A549 (cell line): ENCODE results near the gene ZFHX3.

ENCODE experiments used
- CBX2 ChIP-seq: fragments of 200-600 bp; sonication (generic); IDR thresholded peaks from 2 replicates; pipeline ENCODE4 v1.6.1; 2016; ENCODE audit warnings: low read depth, mild to moderate bottlenecking, borderline replicate concordance
- CHD2 ChIP-seq: fragments of 150-350 bp; IDR thresholded peaks from 2 replicates; pipeline ENCODE4 v1.6.1; 2014; ENCODE audit warnings: low read length; ENCODE audit not compliant: partially characterized antibody
- HMGXB4 ChIP-seq: fragments of 250-450 bp; sonication (Bioruptor Pico); IDR thresholded peaks from 2 replicates; pipeline ENCODE4 v1.5.0; 2021; ENCODE audit warnings: mild to moderate bottlenecking, moderate library complexity, borderline replicate concordance
- JUN ChIP-seq, 2 experiments: fragments of >200 bp; sonication (Bioruptor Twin); formaldehyde crosslinking; IDR thresholded peaks; 2 replicates in 1 of 2; 3 replicates in 1 of 2; pipeline ENCODE4 v1.6.1; 2016 to 2017
- JUNB ChIP-seq: fragments of >200 bp; sonication (Bioruptor Twin); formaldehyde crosslinking; IDR thresholded peaks from 2 replicates; pipeline ENCODE4 v1.6.1; 2016
- MAZ ChIP-seq: fragments of 150-350 bp; IDR thresholded peaks from 2 replicates; pipeline ENCODE4 v1.6.1; 2014; ENCODE audit warnings: antibody characterized with exemption, low read depth, low read length, borderline replicate concordance
- NR3C1 ChIP-seq: fragments of >200 bp; sonication (Bioruptor Twin); formaldehyde crosslinking; IDR thresholded peaks from 3 replicates; pipeline ENCODE4 v1.6.1; 2017
- POLR2A ChIP-seq: IDR thresholded peaks from 2 replicates; pipeline ENCODE4 v1.6.1; 2012; ENCODE audit warnings: mild to moderate bottlenecking, low read length
- REST ChIP-seq: fragments of 200-600 bp; sonication (generic); IDR thresholded peaks from 2 replicates; pipeline ENCODE4 v1.6.1; 2016; ENCODE audit warnings: antibody characterized with exemption, mild to moderate bottlenecking, moderate library complexity
- TP53 ChIP-seq: fragments of 250-450 bp; sonication (Bioruptor Pico); IDR thresholded peaks from 2 replicates; pipeline ENCODE4 v1.5.0; 2021; ENCODE audit warnings: mild to moderate bottlenecking, moderate library complexity
- ZSCAN20 ChIP-seq: fragments of 250-450 bp; sonication (Bioruptor Pico); IDR thresholded peaks from 2 replicates; pipeline ENCODE4 v1.8.0; 2022; ENCODE audit warnings: mild to moderate bottlenecking, moderate library complexity
- TF ChIP-seq, protein P1 (sequence below): fragments of >200 bp; sonication (Bioruptor Twin); formaldehyde crosslinking; IDR thresholded peaks from 3 replicates; pipeline ENCODE4 v1.5.1; 2016
- TF ChIP-seq, protein P2 (sequence below): fragments of >200 bp; sonication (Bioruptor Twin); formaldehyde crosslinking; IDR thresholded peaks from 3 replicates; pipeline ENCODE4 v1.6.1; 2016
- TF ChIP-seq, protein P3 (sequence below): fragments of >200 bp; sonication (Bioruptor Twin); formaldehyde crosslinking; IDR thresholded peaks from 2 replicates; pipeline ENCODE4 v1.6.1; 2016

- TF ChIP-seq, protein P1, sequence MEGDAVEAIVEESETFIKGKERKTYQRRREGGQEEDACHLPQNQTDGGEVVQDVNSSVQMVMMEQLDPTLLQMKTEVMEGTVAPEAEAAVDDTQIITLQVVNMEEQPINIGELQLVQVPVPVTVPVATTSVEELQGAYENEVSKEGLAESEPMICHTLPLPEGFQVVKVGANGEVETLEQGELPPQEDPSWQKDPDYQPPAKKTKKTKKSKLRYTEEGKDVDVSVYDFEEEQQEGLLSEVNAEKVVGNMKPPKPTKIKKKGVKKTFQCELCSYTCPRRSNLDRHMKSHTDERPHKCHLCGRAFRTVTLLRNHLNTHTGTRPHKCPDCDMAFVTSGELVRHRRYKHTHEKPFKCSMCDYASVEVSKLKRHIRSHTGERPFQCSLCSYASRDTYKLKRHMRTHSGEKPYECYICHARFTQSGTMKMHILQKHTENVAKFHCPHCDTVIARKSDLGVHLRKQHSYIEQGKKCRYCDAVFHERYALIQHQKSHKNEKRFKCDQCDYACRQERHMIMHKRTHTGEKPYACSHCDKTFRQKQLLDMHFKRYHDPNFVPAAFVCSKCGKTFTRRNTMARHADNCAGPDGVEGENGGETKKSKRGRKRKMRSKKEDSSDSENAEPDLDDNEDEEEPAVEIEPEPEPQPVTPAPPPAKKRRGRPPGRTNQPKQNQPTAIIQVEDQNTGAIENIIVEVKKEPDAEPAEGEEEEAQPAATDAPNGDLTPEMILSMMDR = no peak
- TF ChIP-seq POLR2A (no peak), ZSCAN20 (CRISPR knock-in tag) (no peak), TP53 (no peak), CBX2 (no peak), JUN (IDR thresholded peaks at IDR 0.05) (no peak), HMGXB4 (CRISPR knock-in tag) (no peak), REST (no peak), NR3C1 (no peak), CHD2 (no peak), JUNB (no peak), MAZ (no peak)
- TF ChIP-seq, protein P2, sequence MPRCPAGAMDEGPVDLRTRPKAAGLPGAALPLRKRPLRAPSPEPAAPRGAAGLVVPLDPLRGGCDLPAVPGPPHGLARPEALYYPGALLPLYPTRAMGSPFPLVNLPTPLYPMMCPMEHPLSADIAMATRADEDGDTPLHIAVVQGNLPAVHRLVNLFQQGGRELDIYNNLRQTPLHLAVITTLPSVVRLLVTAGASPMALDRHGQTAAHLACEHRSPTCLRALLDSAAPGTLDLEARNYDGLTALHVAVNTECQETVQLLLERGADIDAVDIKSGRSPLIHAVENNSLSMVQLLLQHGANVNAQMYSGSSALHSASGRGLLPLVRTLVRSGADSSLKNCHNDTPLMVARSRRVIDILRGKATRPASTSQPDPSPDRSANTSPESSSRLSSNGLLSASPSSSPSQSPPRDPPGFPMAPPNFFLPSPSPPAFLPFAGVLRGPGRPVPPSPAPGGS = no peak
- TF ChIP-seq, protein P3, sequence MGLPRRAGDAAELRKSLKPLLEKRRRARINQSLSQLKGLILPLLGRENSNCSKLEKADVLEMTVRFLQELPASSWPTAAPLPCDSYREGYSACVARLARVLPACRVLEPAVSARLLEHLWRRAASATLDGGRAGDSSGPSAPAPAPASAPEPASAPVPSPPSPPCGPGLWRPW = no peak
Observed at GRCh38 chr16:73027685-73028111, 20.2 kb downstream of the ZFHX3 start.
